ENCODE results near the gene CD81.
"Not testable (repeated sequence)": the region's sequence is repeated elsewhere in the genome, so short reads cannot be mapped to it uniquely, and the experiment has no call there.

GRCh38 chr11:2364386-2364785 lies 12.7 kb upstream of the CD81 start:
- not testable (repeated sequence) for TF ChIP-seq CTCF (IDR thresholded peaks at IDR 0.05); ZFX (IDR thresholded peaks at IDR 0.05; ENCODE audit: borderline replicate concordance)

Measured in 22Rv1 (cell line).